ENCODE measurements around the gene FFAR1.
"Not testable (repeated sequence)": the region's sequence is repeated elsewhere in the genome, so short reads cannot be mapped to it uniquely, and the experiment has no call there.

Gene FFAR1

DNA sequence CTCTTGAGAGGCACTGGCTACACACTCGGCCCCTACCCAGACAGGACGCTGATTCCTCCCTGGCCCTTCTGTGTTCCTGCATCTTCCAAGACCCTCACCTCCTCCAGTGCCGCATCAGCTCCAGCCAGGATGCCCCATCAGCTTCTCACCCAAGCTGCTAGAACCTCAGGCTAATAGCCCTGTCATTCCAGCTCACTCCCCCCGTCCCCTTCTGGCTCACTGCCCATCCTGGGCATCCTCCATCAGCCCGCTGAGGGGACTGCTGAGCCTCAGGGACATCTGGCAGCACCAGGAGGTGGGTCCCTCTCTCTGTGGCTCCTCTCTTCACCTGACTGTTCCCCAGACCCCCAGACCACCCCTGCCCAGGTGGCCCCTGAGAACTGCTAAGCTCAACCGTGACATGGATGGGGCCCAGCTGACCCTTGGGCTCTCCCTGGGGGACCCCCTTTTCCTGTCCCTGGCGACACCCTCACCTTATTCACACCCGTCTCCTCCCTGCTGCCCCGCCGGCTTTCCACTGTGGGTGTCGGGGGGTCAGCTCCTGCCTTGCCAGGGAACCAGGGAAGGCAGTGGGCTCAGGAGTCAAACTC, 15.4 kb downstream of the FFAR1 start:
- DNase-seq, result no peak

DNA sequence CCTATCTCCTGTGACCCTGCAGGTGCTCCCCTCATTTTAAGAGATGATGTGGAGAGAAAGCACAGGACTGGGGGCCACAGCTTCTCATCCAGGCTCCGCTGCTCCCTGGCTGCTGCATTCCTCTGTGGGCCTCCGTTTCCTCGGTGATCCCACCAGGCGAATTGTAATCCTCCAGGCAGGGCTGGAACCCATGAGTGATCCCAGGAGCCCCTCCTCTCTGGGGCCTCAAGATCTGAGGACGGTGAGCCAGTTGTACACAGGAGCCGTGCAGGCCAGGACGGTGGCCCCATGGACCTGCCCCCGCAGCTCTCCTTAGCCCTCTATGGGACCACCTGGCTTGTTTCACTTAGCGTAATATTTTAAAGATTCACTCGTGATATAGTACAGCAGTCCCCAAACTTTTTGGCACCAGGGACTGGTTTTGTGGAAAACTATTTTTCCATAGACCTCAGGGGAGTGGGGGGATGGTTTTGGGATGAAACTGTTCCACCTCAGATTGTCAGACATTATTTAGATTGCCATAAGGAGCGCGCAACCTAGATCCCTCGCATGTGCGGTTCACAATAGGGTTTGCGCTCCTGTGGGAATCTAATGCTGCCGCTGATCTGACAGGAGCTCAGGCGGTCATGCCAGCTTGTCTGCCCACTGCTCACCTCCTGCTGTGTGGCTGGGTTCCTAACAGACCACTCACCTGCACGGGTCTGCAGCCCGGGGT, 16.2 kb downstream of the FFAR1 start:
- DNase-seq, result no peak

DNA sequence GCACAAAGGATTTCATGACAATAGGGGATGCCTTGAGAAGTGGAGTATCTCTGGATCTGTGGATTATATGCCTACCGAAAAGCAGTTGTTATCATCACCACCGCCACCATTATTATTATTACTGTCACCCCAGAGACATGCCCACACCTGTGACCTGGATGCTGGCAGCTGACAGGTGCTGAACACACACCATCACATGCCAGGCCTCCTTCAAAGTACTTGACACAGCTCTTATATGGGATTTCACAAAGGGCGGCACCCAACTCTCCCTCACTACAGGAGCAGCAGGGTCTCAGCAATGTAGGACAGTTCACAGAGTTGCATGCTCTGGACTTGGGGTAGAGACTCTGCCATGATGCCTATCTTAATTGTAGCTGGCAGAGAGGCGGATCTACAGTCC, 17.6 kb downstream of the FFAR1 start:
- no peak for DNase-seq

DNA sequence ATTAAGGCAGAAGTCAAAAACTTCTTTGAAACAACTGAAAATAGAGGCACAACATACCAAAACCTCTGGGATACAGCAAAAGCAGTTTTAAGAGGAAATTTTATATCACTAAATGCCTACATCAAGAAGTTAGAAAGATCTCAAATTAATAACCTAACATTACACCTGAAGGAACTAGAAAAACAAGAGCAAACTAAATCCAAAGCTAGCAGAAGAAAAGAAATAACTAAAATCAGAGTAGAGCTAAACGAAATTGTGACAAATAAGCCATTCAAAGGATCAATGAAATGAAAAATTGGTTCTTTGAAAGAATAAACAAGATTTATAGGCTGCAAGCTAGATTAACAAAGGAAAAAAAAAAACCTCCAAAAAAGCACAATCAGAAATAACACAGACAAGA, 20.7 kb downstream of the FFAR1 start:
- DNase-seq, result no peak

DNA sequence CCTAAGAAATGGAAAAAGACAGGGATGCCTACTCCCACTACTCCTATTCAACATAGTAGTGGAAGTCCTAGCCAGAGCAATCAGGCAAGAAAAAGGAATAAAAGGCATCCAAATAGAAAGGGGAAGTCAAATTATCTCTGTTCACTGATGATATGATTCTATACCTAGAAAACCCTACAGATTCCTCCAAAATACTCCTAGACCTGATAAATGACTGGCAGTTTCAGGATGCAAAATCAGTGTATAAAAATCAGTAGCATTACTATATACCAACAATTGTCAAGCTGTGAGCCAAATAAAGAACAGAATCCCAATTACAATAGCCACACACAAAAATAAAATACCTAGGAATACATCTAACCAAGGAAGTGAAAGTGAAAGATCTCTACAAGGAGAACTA, 21.8 kb downstream of the FFAR1 start:
- DNase-seq, result no peak

DNA sequence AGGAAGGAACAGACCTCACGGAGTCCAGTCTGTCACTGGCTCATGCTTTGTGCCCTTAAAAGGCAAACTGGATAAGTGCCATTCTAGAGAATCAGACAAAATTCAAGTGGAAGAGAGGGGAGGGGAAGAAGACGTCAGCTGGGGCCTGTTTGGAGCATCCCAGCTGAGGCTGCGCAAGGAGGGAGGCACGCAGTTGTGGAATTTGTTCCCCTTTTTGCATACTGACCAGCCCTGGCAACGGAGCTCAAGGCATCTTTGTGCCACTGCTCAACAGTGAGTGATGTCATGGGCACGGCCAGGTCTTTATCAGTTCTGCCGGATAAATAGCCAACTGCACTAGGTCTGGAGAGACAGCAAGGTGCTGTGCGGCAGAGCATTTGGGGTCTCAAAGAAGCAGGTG, 23.0 kb downstream of the FFAR1 start, which contains the start of gene GPR42:
Gene GPR42, plus strand, starts transcription at position 347 of the 400 bp plus-strand sequence. CDS start 292 bp downstream, outside the sequence.
- no peak for DNase-seq

DNA sequence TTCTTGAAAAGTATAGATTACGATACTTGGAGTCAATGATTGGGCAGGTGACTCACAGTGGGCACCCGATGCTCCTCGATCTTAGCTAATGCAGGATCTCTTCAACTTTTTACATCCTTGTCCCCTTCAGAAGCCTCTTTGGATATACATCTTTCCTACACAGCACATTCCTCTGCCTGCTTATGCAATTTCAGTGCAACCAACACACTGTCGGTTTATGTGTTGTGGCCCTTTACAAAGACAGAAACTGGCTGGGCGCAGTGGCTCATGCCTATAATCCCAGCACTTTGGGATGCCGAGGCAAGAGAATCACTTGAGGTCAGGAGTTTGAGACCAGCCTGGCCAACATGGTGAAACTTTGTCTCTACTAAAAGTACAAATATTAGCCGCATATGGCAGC, 25.8 kb downstream of the FFAR1 start:
- DNase-seq, result no peak

DNA sequence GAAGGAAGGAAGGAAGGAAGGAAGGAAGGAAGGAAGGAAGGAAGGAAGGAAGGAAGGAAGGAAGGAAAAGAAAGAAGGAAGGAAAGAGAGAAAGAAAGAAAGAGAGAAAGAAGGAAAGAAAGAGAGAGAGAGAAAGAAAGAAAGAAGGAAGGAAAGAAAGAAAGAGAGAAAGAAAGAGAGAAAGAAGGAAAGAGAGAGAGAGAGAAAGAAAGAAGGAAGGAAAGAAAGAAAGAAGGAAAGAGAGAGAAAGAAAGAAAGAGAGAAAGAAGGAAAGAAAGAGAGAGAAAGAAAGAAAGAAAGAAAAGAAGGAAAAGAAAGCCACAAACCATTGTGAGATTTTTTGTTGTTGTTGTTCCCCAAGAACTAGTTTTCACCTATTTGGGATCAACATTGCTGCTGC, 26.3 kb downstream of the FFAR1 start:
- not testable (repeated sequence) for DNase-seq

DNA sequence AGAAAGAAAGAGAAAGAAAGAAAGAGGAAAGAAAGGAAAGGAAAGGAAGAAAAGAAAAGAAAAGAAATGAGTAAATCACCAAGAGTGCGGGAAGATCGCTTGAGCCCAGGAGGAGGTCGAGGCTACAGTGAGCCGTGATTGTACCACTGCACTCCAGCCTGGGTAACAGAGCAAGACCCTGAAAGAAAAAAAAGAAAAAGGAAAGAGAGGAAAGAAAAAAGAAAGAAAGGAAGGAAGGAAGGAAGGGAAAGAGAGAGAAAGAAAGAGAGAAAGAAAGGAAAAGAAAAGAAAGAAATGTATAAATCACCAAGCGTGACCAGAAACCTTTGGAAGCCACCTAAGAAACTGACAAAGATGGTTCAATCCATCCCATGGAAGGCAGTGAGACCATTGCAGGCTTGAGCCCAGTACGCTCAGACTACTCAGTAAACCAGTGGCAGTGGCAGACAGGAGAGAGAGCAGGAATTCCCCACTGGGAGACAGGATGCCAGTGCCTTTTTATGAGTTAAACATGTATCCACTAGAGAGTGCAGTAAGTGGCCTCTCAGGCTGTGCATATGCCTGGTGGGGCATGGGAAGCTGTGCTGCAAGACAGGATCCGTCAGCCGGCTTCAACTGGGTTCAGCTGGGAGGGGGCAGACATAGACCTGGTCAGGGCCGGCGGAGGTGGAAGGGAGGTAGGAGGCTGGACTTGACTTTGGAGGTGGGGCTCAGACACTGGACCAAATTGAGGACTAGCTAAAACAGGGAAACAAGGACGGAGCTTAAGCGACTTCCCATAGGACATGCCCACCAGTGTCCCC, 28.0 kb downstream of the FFAR1 start:
- DNase-seq, result no peak

DNA sequence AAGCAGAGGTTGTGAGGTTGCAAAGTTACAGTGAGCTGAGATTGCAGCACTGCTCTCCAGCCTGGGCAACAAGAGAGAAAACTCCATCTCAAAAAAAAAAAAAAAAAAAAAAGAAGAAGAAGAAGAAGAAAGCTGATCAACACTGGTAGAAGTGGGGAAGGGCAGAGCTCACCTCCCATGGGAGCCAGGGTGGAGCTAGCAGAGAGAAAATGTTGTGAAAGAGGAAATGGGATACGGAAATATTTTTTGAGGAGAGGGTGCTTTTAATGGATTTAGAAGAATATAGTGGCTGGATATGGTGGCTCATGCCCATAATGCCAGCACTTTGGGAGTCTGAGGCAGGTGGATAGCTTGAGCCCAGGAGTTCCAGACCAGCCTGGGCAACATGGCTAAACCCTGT, 30.0 kb downstream of the FFAR1 start:
- DNase-seq, result no peak

DNA sequence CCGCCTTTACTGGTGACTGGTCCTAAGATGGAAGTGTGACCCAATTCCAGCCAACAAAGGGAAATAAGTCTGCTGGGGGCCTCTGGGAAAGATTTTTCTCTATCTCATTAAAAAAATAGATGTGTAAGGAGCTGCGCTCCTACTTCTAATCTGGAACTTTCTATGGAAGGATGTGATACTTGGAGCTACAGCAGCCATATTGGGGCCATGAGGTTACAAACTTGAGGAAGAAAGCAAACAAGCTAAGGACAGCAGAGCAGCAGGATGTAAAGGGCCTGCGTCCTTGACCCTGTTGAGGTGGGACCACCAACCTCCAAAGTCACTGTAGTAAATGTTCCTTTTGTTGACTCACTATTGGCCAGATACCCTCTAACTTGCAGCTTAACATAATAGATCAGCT, 30.7 kb downstream of the FFAR1 start:
- no peak for DNase-seq

DNA sequence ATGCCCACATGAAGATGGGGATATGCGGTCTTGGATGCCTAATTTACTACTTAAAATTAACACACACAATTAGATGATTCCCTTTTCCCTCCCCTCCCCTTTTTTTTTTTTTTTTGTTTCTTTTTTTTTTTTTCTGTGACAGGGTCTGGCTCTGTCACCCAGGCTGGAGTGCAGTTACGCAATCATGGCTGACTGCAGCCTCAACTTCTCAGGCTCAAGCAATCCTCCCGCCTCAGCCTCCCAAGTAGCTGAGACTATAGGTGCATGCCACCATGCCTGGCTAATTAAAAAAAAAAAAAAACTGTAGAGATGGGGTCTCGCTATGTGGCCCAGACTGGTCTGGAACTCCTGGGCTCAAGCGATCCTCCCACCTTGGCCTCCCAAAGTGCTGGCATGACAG, 31.8 kb downstream of the FFAR1 start:
- DNase-seq, result not testable (repeated sequence)

DNA sequence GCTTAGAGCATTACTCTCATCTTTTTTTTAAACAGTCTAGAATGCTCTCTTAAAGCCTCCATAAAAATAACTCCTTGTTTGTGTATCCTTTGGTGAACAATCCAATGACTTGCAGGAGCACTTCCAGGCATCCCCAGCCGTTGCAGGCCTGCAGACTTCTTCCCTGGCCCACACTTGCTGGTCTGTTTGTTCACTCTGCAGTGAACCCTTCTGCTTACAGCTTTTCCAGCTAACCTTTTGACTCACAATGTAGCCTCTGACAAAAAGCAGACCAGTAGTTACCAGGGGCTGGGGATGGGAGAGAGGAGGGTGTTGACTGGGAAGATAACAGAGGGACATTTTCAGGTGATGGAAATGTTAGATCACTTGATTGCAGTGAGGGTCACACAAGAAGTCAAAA, 32.3 kb downstream of the FFAR1 start:
- no peak for DNase-seq

DNA sequence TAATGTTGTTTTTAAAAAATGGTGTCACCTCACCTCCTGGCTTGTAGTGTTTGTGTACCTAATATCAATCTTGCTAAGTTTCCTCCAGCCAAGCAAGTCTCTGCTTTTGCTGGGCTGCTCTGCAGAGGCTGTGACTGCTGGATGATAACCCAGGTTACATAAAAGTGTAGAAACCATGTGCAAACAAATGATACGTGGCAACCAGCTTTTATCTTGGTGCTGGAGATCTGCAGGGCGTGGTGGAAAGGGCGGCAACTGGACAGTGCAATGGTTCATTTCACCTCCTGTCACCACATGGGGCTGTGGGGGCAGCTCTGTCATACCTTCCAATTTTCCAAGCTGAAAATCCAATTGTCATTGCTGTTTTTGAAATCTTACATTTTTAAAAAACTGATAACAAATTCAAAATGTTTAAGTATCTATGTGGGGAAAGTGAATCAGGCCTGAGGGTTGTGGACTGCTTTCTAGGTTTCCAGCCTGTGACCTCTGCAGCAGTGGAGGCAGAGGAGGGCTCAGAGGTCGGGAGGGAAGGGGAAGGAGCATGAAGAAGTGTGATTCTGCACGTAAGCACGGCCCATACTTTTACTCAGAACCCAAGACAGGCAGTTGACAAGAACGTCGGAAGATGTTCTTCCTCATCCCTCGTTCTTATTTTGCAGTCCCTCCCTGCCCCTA, 32.9 kb downstream of the FFAR1 start:
- DNase-seq, result no peak

DNA sequence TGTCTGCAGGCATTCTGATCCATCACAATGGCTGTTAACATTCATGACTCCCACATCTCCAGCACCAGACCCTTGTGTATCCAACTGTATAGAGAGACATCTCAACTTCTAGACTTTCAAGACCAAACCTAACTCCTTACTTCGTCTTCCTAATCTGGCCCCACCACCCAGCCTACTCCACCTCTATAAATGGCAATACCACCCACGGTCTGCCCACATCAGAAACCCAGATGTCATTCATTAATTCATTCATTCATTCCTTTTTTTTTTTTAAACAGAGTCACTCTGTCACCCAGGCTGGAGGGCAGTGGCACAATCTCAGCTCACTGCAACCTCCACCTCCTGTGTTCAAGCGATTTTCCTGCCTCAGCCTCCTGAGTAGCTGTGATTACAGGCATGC, 33.6 kb downstream of the FFAR1 start:
- no peak for DNase-seq

DNA sequence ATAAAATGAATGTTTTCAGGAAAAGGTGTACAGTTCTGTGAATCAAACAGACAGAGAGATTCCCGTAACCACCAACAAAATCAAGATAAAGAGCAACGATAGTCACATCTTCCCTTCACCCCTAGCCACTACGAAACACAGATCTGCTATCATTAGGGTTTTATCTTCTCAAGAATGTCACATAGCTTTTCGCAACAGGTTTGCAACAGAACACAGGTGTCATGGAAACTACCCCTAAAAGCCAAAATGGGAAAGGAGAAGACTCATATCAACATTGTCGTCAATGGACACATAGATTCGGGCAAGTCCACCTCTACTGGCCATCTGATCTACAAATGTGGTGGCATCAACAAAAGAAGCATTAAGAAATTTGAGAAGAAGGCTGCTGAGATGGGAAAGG, 34.2 kb downstream of the FFAR1 start:
- DNase-seq, result no peak

DNA sequence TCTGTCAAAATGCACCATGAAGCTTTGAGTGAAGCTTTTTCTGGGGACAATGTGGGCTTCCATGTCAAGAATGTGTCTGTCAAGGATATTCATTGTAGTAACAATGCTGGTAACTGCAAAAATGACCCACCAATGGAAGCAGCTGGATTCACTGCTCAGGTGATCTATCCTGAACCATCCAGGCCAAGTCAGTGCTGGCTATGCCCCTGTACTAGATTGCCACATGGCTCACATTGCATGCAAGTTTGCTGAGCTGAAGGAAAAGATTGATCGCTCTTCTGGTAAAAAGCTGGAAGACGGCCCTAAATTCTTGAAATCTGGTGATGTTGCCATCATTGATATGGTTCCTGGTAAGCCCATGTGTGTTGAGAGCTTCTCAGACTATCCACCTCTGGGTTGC, 35.8 kb downstream of the FFAR1 start:
- no peak for DNase-seq

DNA sequence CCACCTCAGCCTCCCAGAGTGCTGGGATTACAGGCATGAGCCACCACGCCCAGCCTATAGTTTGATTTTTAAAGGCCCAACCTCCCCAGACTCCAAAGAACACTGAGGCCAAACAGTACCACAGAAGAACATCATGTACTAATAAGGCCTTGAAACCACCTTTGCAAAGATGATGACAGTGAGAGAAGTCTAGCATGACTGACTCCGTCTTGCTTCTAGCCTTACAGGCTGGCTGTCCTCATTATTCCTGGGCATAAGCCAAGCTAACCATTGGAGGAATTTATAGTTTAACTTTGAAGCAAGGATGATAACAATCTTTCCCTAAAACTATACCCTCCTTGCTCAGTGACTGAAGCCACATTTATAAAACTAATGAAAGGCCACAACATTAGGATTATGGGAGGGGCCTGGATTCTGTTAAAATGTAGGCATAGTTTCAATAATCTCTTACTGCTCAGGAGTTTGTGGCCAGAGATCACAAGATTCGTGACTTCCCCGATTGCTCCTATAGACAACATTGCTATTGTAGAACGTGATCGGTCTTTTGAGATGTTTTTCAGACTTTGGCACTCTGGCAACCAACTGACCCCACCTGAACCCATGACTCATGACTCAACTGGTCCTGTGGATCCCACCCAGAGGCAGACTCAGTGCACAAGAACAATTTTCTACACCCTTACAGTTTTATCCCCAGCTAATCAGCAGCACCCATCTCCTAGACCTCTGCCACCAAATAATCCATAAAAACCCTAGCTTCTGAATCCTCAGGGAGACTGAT, 40.8 kb downstream of the FFAR1 start:
- DNase-seq, result no peak

DNA sequence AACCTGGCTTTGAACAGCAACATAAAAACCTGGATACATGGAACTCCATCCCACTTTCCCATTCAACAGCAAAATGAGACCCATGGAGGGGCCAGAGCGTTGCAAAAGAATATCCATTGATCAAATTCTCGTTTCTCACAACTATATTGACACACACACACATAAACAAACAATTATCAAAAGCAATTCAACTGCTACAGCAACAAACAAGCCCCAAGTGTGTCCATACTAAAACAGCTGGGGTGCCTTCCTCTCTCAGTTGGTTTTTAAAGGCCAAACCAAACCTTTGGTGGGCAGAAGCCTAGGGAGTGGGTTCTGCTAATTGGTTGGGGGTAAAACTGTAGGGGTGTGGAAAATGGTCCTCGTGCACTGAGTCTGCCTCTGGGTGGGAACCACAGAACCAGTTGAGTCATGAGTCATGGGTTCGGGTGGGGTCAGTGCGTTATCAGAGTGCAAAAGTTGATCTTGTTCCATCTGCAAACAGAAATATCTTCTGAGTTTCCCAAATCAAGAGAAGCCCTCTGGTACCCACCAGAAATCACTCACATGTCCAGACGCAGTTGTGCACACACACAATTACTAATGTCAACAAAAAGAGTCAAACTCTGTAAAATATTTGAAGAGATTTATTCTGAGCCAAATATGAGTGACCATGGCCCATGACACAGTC, 41.6 kb downstream of the FFAR1 start:
- DNase-seq, result no peak

DNA sequence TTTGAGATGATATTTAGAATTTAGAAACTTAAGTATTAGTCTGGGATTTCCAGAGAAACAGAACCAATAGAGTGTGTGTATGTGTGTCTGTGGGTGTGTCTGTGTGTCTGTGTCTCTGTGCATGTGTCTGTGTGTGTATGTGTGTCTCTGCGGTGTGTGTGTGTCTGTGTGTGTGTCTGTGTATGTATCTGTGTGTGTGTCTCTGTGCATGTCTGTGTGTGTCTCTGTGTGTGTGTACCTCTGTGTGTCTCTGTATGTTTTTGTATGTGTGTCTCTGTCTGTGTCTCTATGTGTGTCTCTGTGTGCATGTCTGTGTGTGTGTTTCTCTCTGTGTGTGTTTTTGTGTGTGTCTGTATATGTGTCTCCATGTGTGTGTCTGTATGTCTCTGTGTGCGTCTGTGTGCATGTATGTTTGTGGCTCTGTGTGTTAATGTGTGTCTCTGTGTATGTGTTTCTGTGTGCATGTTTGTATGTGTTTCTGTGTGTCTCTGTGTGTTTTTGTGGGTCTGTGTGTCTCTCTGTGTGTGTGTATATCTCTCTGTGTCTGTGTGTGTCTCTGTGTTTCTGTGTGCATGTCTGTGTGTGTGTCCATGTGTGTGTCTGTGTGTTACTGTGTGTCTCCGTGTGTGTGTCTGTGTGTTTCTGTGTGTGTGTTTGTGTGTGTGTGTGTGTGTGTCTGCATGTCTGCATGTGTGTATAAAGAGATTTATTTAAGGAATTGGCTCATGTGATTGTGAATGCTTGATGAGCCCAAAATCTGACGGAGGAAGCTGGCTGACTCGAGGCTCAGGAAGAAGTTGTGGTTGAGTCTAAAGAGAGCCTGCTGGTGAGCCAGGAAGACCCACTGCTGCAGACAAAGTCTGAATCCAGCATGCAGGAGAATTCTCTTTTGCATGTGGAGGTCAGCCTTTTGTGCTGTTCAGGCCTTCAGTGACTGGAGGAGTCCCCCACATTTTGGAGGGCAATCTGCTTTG, 45.3 kb downstream of the FFAR1 start:
- DNase-seq, result no peak
